GM12873 (cell line): ENCODE data around the gene ANO2.

Experiments used
- CTCF ChIP-seq: IDR thresholded peaks from 2 replicates; pipeline ENCODE4 v1.5.1; 2012; ENCODE audit warnings: low read depth, mild to moderate bottlenecking, moderate library complexity, low read length, control low read depth; ENCODE audit not compliant: insufficient read depth; ENCODE audit errors: missing control alignments

Gene ANO2

GRCh38 chr12:5900533-5901205 is 44.4 kb downstream of the ANO2 start:
- no peak for TF ChIP-seq CTCF

GRCh38 chr12:5900076-5900475 is 45.0 kb downstream of the ANO2 start:
- TF ChIP-seq CTCF, result no peak

GRCh38 chr12:5899675-5900074 is 45.4 kb downstream of the ANO2 start:
- no peak for TF ChIP-seq CTCF

GRCh38 chr12:5898874-5899273 is 46.2 kb downstream of the ANO2 start:
- TF ChIP-seq CTCF, result peak; percentile 36

GRCh38 chr12:5889381-5890047 is 55.5 kb downstream of the ANO2 start:
- TF ChIP-seq CTCF, result peak; percentile 19

- no peak for TF ChIP-seq CTCF
Observed at GRCh38 chr12:5888816-5889315, 56.2 kb downstream of the ANO2 start.

GRCh38 chr12:5884866-5885265 is 60.2 kb downstream of the ANO2 start:
- TF ChIP-seq CTCF, result no peak
